ENCODE data around the gene MAML2.

GRCh38 chr11:96275801-96276594 lies 67.0 kb downstream of the MAML2 start:
- TF ChIP-seq GATA2 (IDR thresholded peaks at IDR 0.05; ENCODE audit: low read depth, low read length) (no peak), GATA3 (IDR thresholded peaks at IDR 0.05; ENCODE audit: low read depth, low read length) (no peak)
